OCI-LY1 (cell line): ENCODE measurements around the gene PRKAB1.

ENCODE experiments used
- H2AFZ ChIP-seq: fragments of 200-600 bp; sonication (generic), shearing (Covaris generic); 2 replicates; pipeline ENCODE4 v1.6.0; 2014; ENCODE audit warnings: antibody characterized with exemption, mild to moderate bottlenecking, low read length
- H3F3A ChIP-seq: fragments of 200-600 bp; sonication (generic), shearing (Covaris generic); 2 replicates; pipeline ENCODE4 v1.6.0; 2014; ENCODE audit warnings: mild to moderate bottlenecking, antibody characterized with exemption, low read length, moderate library complexity; ENCODE audit not compliant: insufficient read depth
- H3K27ac ChIP-seq: fragments of 200-600 bp; sonication (generic); 2 replicates; pipeline ENCODE4 v1.5.1; 2014; ENCODE audit warnings: low read length, mixed run types, mild to moderate bottlenecking, low read depth; ENCODE audit not compliant: poor library complexity, severe bottlenecking
- H3K27me3 ChIP-seq: fragments of 200-600 bp; sonication (generic); 2 replicates; pipeline ENCODE4 v1.6.0; 2014; ENCODE audit warnings: antibody characterized with exemption, mild to moderate bottlenecking, low read length, moderate library complexity; ENCODE audit not compliant: insufficient read depth
- H3K36me3 ChIP-seq: fragments of 200-600 bp; sonication (generic); 2 replicates; pipeline ENCODE4 v1.6.1; 2014; ENCODE audit warnings: mild to moderate bottlenecking, antibody characterized with exemption, low read length, moderate library complexity, mixed read lengths; ENCODE audit not compliant: insufficient read depth
- H3K4me1 ChIP-seq: fragments of 200-600 bp; sonication (generic); 2 replicates; pipeline ENCODE4 v1.5.1; 2014; ENCODE audit warnings: mild to moderate bottlenecking, low read length, moderate library complexity; ENCODE audit not compliant: insufficient read depth, severe bottlenecking
- H3K4me2 ChIP-seq: fragments of 200-600 bp; sonication (generic), shearing (Covaris generic); 2 replicates; pipeline ENCODE4 v1.6.1; 2014; ENCODE audit warnings: low read length
- H3K4me3 ChIP-seq: fragments of 200-600 bp; sonication (generic); 2 replicates; pipeline ENCODE4 v1.5.1; 2014; ENCODE audit warnings: low read length, low read depth, mild to moderate bottlenecking, mixed read lengths; ENCODE audit not compliant: poor library complexity, severe bottlenecking
- H3K79me2 ChIP-seq: fragments of 200-600 bp; shearing (Covaris generic); 2 replicates; pipeline ENCODE4 v1.6.1; 2016; ENCODE audit warnings: mixed run types, low read length, mixed read lengths; ENCODE audit not compliant: insufficient read depth
- H3K9ac ChIP-seq: fragments of 200-600 bp; sonication (generic), shearing (Covaris generic); 2 replicates; pipeline ENCODE4 v1.6.1; 2014; ENCODE audit warnings: mild to moderate bottlenecking, low read length, mixed read lengths
- H3K9me2 ChIP-seq: fragments of 200-600 bp; sonication (generic), shearing (Covaris generic); 2 replicates; pipeline ENCODE4 v1.6.1; 2014; ENCODE audit warnings: low read depth, mild to moderate bottlenecking, low read length, mixed read lengths
- H3K9me3 ChIP-seq: fragments of 200-600 bp; shearing (Covaris generic); 2 replicates; pipeline ENCODE4 v1.6.1; 2014; ENCODE audit warnings: low read length, mixed read lengths
- H4K20me1 ChIP-seq: fragments of 200-600 bp; sonication (generic), shearing (Covaris generic); 2 replicates; pipeline ENCODE4 v1.6.0; 2016; ENCODE audit warnings: mild to moderate bottlenecking, low read length; ENCODE audit not compliant: insufficient read depth
- EZH2 ChIP-seq: fragments of 200-600 bp; sonication (generic), shearing (Covaris generic); IDR thresholded peaks from 2 replicates; pipeline ENCODE4 v1.8.0; 2017; ENCODE audit warnings: borderline replicate concordance, mixed run types, mild to moderate bottlenecking, antibody characterized with exemption, low read length, moderate library complexity, mixed read lengths
- TF ChIP-seq, protein P1 (sequence below): fragments of 200-600 bp; sonication (generic), shearing (Covaris generic); IDR thresholded peaks from 2 replicates; pipeline ENCODE4 v1.5.1; 2017; ENCODE audit warnings: mild to moderate bottlenecking, antibody characterized with exemption, low read length, moderate library complexity, mixed read lengths

The PRKAB1 gene

DNA sequence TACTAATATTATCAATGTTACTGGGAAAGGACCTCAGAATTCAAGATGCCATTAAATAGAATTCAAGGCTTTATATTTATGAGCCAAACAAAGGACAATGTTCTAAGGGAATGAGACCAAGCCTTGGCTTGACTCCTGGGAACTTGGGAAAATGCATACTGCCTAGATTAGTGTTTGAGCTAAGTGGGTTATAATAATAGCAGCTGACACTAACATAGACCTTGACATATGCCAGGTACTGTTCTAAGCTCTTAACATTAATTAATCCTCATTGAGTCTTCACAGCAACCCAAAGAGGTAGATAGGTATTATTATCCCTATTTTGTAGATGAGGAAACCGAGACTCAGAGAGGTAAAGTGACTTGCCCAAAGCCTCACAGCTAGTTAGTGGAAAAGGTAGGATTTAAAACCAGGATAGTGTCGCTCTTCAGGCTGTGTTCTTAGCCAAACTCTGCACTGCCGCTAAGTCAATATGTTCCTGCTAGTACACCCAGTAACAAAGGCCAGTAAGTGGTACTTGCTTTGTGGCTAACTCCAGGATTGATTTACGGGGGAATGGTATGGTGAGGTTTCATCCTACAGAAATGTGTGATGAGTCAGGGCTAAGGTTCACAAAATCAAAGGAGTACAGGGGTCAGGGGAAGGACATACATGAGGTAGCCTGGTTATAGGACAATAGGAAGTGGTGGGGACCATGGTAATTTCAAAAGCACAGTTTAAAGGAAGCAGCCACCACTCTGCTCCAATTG is 35.8 kb upstream of the PRKAB1 start:
- H3K4me1 ChIP-seq, result no peaks in the 10 kb centered on the region
- no peak overlapping the region for H2AFZ ChIP-seq
- H3K4me2 ChIP-seq, result no peak overlapping the region
- H3F3A ChIP-seq, result no peaks in the 10 kb centered on the region
- no peaks in the 10 kb centered on the region for H3K9me2 ChIP-seq
- H3K4me3 ChIP-seq, result no peak overlapping the region
- H3K27me3 ChIP-seq, result no peaks in the 10 kb centered on the region
- H3K27ac ChIP-seq, result no peak overlapping the region
- H3K9me3 ChIP-seq, result no peaks in the 10 kb centered on the region
- no peaks in the 10 kb centered on the region for H4K20me1 ChIP-seq
- no peaks in the 10 kb centered on the region for H3K36me3 ChIP-seq
- H3K9ac ChIP-seq, result no peak overlapping the region
- TF ChIP-seq, protein P1, sequence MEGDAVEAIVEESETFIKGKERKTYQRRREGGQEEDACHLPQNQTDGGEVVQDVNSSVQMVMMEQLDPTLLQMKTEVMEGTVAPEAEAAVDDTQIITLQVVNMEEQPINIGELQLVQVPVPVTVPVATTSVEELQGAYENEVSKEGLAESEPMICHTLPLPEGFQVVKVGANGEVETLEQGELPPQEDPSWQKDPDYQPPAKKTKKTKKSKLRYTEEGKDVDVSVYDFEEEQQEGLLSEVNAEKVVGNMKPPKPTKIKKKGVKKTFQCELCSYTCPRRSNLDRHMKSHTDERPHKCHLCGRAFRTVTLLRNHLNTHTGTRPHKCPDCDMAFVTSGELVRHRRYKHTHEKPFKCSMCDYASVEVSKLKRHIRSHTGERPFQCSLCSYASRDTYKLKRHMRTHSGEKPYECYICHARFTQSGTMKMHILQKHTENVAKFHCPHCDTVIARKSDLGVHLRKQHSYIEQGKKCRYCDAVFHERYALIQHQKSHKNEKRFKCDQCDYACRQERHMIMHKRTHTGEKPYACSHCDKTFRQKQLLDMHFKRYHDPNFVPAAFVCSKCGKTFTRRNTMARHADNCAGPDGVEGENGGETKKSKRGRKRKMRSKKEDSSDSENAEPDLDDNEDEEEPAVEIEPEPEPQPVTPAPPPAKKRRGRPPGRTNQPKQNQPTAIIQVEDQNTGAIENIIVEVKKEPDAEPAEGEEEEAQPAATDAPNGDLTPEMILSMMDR, result no peak
- TF ChIP-seq EZH2, result no peak
- no peaks in the 10 kb centered on the region for H3K79me2 ChIP-seq

DNA sequence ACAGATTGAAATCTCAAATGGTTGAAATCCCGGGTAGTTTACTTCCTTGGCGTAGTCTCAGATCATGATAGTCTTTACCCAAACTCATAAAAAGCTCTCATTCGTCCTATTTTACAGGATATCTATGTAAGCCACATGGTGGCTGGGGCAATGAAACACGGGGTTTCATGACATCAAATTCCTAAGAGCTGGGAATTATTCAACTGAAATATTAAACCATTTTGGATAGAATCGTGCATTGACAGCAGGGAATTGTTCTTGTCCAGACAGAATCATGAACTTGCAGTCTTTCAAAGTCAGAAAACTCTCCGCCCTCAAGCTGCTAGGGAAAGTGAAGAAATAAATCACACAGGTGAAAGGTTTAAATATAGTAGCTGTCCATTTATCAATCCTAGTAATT is 33.2 kb upstream of the PRKAB1 start:
- H3K27me3 ChIP-seq, result no peaks in the 10 kb centered on the region
- H2AFZ ChIP-seq, result no peak overlapping the region
- H3K36me3 ChIP-seq, result no peaks in the 10 kb centered on the region
- H4K20me1 ChIP-seq, result no peaks in the 10 kb centered on the region
- no peak overlapping the region for H3K9ac ChIP-seq
- no peak overlapping the region for H3K27ac ChIP-seq
- no peaks in the 10 kb centered on the region for H3K9me3 ChIP-seq
- no peak for TF ChIP-seq EZH2
- TF ChIP-seq, protein P1, result no peak
- H3K79me2 ChIP-seq, result no peaks in the 10 kb centered on the region
- no peak overlapping the region for H3K4me3 ChIP-seq
- H3K4me2 ChIP-seq, result no peak overlapping the region
- H3F3A ChIP-seq, result no peaks in the 10 kb centered on the region
- no peaks in the 10 kb centered on the region for H3K9me2 ChIP-seq
- no peaks in the 10 kb centered on the region for H3K4me1 ChIP-seq

DNA sequence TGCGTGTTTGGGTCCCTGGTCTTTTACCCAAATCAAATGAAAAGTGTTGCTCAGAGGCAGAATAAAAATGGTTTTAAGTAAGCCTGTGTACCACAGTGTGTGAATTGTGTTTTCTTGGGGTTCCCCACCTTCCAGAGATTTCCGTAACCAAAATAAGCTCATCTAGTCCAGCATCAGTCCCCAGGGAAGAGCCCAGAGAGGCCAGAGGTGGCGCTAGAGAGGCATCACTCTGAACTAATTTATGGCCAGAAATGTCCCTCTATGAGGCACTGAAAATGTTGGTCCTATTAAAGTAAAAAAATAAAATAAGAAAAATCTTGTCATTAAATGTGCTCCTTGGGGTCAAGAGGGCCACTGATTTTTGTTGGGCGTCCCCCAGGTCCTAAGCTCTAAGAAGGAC is 24.9 kb upstream of the PRKAB1 start:
- Histone ChIP-seq H3K79me2 (no peaks in the 10 kb centered on the region), H2AFZ (no peak overlapping the region), H3K9me3 (no peaks in the 10 kb centered on the region), H4K20me1 (no peaks in the 10 kb centered on the region), H3K9ac (no peak overlapping the region), H3K4me2 (no peak overlapping the region), H3F3A (no peaks in the 10 kb centered on the region), H3K4me1 (no peaks in the 10 kb centered on the region), H3K27ac (no peak overlapping the region), H3K9me2 (no peaks in the 10 kb centered on the region), H3K36me3 (no peaks in the 10 kb centered on the region), H3K4me3 (no peak overlapping the region), H3K27me3 (no peaks in the 10 kb centered on the region)
- TF ChIP-seq, protein P1, result peak; percentile 48
- TF ChIP-seq EZH2, result no peak
